ENCODE data around the gene PDGFD. TPM values are rescaled to one million over a fixed set of nuclear protein-coding genes. Genes with fewer than 3 reads are reported as not detected.
"Not testable (repeated sequence)": the region's sequence is repeated elsewhere in the genome, so short reads cannot be mapped to it uniquely, and the experiment has no call there.

The PDGFD gene
- total RNA-seq, 2 donors from 2014 or later, result 2.4 to 6.4 TPM

GRCh38 chr11:104064034-104064630, 99.8 kb downstream of the PDGFD start:
- intact Hi-C loops (cut with DNase I, micrococcal nuclease), result no loop called here
- ATAC-seq (no peak), DNase-seq (no peak)

GRCh38 chr11:104061853-104062521, 102.0 kb downstream of the PDGFD start:
- no peak for ATAC-seq
- no peak for DNase-seq
- intact Hi-C loops (cut with DNase I, micrococcal nuclease), result no loop called here

- intact Hi-C loops (cut with DNase I, micrococcal nuclease), result no loop called here
- no peak for DNase-seq
- ATAC-seq, result no peak
Measured at GRCh38 chr11:104060820-104061219, 103.1 kb downstream of the PDGFD start.

- DNase-seq, result no peak
- ATAC-seq, result no peak
- intact Hi-C loops (cut with DNase I, micrococcal nuclease), result no loop called here
Measured at GRCh38 chr11:104060004-104060794, 103.7 kb downstream of the PDGFD start.

- ATAC-seq, result no peak
- intact Hi-C loops (cut with DNase I, micrococcal nuclease), result no loop called here
- DNase-seq, result no peak
Measured at GRCh38 chr11:104058680-104059079, 105.3 kb downstream of the PDGFD start.

GRCh38 chr11:104057908-104058307, 106.0 kb downstream of the PDGFD start:
- intact Hi-C loops (cut with DNase I, micrococcal nuclease), result no loop called here
- DNase-seq (no peak), ATAC-seq (no peak)

- intact Hi-C loops (cut with DNase I, micrococcal nuclease), result no loop called here
- ATAC-seq (no peak), DNase-seq (no peak)
Measured at GRCh38 chr11:104055596-104055995, 108.4 kb downstream of the PDGFD start.

GRCh38 chr11:104054911-104055529, 108.9 kb downstream of the PDGFD start:
- intact Hi-C loops (cut with DNase I, micrococcal nuclease), result no loop called here
- ATAC-seq, result no peak
- no peak for DNase-seq

GRCh38 chr11:104053743-104054478, 110.0 kb downstream of the PDGFD start:
- intact Hi-C loops (cut with DNase I, micrococcal nuclease), result no loop called here
- DNase-seq (no peak), ATAC-seq (no peak)

GRCh38 chr11:104051778-104052177, 112.2 kb downstream of the PDGFD start:
- intact Hi-C loops (cut with DNase I, micrococcal nuclease), result no loop called here
- ATAC-seq (no peak), DNase-seq (no peak)

GRCh38 chr11:104049116-104049515, 114.8 kb downstream of the PDGFD start:
- DNase-seq (no peak), ATAC-seq (no peak)
- intact Hi-C loops (cut with DNase I, micrococcal nuclease), result no loop called here

GRCh38 chr11:104046858-104047257, 117.1 kb downstream of the PDGFD start:
- intact Hi-C loops (cut with DNase I, micrococcal nuclease), result not testable (repeated sequence)

GRCh38 chr11:104046331-104046730, 117.6 kb downstream of the PDGFD start:
- no peak for ATAC-seq
- intact Hi-C loops (cut with DNase I, micrococcal nuclease), result no loop called here
- DNase-seq, result no peak

More at GRCh38 chr11:104046858-104047257, 117.1 kb downstream of the PDGFD start:
- not testable (repeated sequence) for ATAC-seq, DNase-seq

- DNase-seq (no peak), ATAC-seq (no peak)
- intact Hi-C loops (cut with DNase I, micrococcal nuclease), result no loop called here
Measured at GRCh38 chr11:104043678-104044239, 120.2 kb downstream of the PDGFD start.

- no peak for DNase-seq
- intact Hi-C loops (cut with DNase I, micrococcal nuclease), result no loop called here
- ATAC-seq, result no peak
Measured at GRCh38 chr11:104043142-104043541, 120.8 kb downstream of the PDGFD start.

- intact Hi-C loops (cut with DNase I, micrococcal nuclease), result no loop called here
- ATAC-seq (no peak), DNase-seq (no peak)
Measured at GRCh38 chr11:104041792-104042191, 122.2 kb downstream of the PDGFD start.

GRCh38 chr11:104036995-104037394, 127.0 kb downstream of the PDGFD start:
- intact Hi-C loops (cut with DNase I, micrococcal nuclease), result no loop called here
- no peak for ATAC-seq
- no peak for DNase-seq

GRCh38 chr11:104036588-104036987, 127.4 kb downstream of the PDGFD start, which contains the start of gene DDI1:
TSS of gene DDI1 (plus strand) at chr11:104036640. CDS start at chr11:104036823, 183 bp downstream.
- intact Hi-C loops (cut with DNase I, micrococcal nuclease), result no loop called here
- ATAC-seq (no peak), DNase-seq (no peak)

GRCh38 chr11:104033561-104033960, 130.4 kb downstream of the PDGFD start:
- DNase-seq, result no peak
- ATAC-seq, result no peak
- intact Hi-C loops (cut with DNase I, micrococcal nuclease), result no loop called here

All from left colon (tissue), 2 donors.